Measurements from ENCODE around the gene SF3B1. TPM values are rescaled to one million over a fixed set of nuclear protein-coding genes. Genes with fewer than 3 reads are reported as not detected.

Gene SF3B1
- polyA plus RNA-seq, 1 donor (not counting 4 experiments of a cell fraction or from before 2014, with no cell fraction given): 322 TPM

DNA sequence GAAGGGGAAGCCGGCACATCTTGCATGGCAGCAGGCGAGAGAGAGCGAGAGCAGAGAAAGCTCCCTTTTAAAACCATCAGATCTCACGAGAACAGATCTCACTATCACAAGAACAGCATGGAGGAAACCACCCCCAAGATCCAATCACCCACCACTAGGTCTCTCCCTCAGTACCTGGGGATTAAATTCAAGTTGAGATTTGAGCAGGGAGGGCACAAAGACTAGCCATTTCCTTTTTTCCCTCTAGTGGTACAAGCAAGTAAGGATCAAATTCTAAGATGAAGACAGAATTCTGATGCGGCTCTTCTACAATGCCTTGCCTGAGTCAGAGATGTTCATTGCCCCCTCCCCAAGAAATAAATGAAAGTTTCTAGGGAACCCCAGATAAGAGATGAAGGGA lies 78.7 kb downstream of the SF3B1 start:
- dilution Hi-C loops (cut with MboI; ENCODE audit: extremely low pct_ligation_motif_present, low sequenced_read_pairs): loop anchor here (25.0 kb wide), 1 partner anchor 169 kb away; no protein-coding TSS in a partner anchor
- FAIRE-seq: no peak
- no peak overlapping the region for H2AFZ ChIP-seq (ENCODE audit: control insufficient read depth, low read length)

DNA sequence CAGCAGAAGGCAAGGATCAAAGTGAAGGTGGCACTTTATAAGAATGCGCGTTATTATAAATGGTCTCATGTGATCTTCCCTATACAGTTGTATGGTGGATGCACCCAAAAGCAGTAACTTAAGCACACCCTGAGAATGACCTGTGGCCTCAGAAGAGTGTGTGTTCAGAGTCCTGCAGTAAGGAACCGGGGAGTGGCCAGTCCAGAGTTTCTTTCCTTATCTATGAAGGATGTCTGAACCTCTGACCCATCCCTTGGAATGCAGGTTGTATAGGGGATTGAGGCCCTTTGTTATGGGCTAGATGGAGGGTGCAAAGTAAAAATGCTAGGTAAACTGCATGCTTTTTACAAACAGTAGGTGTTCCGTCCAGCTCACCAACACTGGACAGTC lies 80.7 kb downstream of the SF3B1 start:
- dilution Hi-C loops (cut with MboI; ENCODE audit: extremely low pct_ligation_motif_present, low sequenced_read_pairs): loop anchor here (25.0 kb wide), 1 partner anchor 167 kb away; no protein-coding TSS in a partner anchor

More for the DNA sequence above, 78.7 kb downstream of the SF3B1 start:
- no peaks in the 10 kb centered on the region for H3K9me1 ChIP-seq (ENCODE audit: control insufficient read depth, extremely low read depth, insufficient read depth, low read length)
- H3K4me2 ChIP-seq (ENCODE audit: control insufficient read depth, extremely low read depth, insufficient read depth, low read depth, low read length): no peak overlapping the region
- no peak overlapping the region for H3K27ac ChIP-seq (ENCODE audit: control insufficient read depth, insufficient read depth, low read length)
- no peak overlapping the region for H3K4me3 ChIP-seq (ENCODE audit: control insufficient read depth in 2 of 3, extremely low read depth in 1 of 3, insufficient read depth in 2 of 3, low read depth in 1 of 3, low read length in 3 of 3)
- no peaks in the 10 kb centered on the region for H4K20me1 ChIP-seq (ENCODE audit: control insufficient read depth, extremely low read depth, insufficient read depth, low read length)
- no peaks in the 10 kb centered on the region for H3K79me2 ChIP-seq (ENCODE audit: control insufficient read depth, insufficient read depth, low read length)
- no peaks in the 10 kb centered on the region for H3K27me3 ChIP-seq (ENCODE audit: control insufficient read depth, extremely low read depth, insufficient read depth, low read length)
- no peaks in the 10 kb centered on the region for H3K36me3 ChIP-seq (ENCODE audit: control insufficient read depth in 2 of 2, extremely low read depth in 1 of 2, insufficient read depth in 2 of 2, low read length in 2 of 2)
- H3K4me1 ChIP-seq (ENCODE audit: control insufficient read depth, extremely low read depth, insufficient read depth, low read length): no peaks in the 10 kb centered on the region
- DNase-seq (ENCODE audit: low read depth, low spot score): no peak
- peak in 2 of 3 experiments; percentile 12 to 21 for TF ChIP-seq CTCF (optimal IDR thresholded peaks at IDR 0.05 in 1 of 3, IDR thresholded peaks at IDR 0.05 in 1 of 3, conservative IDR thresholded peaks at IDR 0.05 in 1 of 3; ENCODE audit: extremely low read depth in 1 of 3, insufficient read depth in 2 of 3, low read length in 3 of 3)
- TF ChIP-seq EZH2 (IDR thresholded peaks at IDR 0.05; ENCODE audit: low read length): no peak
- H3K9me3 ChIP-seq (ENCODE audit: control insufficient read depth, low read depth, low read length): no peaks in the 10 kb centered on the region
- H3K9ac ChIP-seq (ENCODE audit: control insufficient read depth, extremely low read depth, insufficient read depth, low read length): no peak overlapping the region

More for the DNA sequence above, 80.7 kb downstream of the SF3B1 start:
- no peaks in the 10 kb centered on the region for H4K20me1 ChIP-seq (ENCODE audit: control insufficient read depth, extremely low read depth, insufficient read depth, low read length)
- H3K4me2 ChIP-seq (ENCODE audit: control insufficient read depth, extremely low read depth, insufficient read depth, low read depth, low read length): no peak overlapping the region
- no peaks in the 10 kb centered on the region for H3K36me3 ChIP-seq (ENCODE audit: control insufficient read depth in 2 of 2, extremely low read depth in 1 of 2, insufficient read depth in 2 of 2, low read length in 2 of 2)
- no peak for FAIRE-seq
- no peak overlapping the region for H3K9ac ChIP-seq (ENCODE audit: control insufficient read depth, extremely low read depth, insufficient read depth, low read length)
- no peak for TF ChIP-seq CTCF (optimal IDR thresholded peaks at IDR 0.05 in 1 of 3, IDR thresholded peaks at IDR 0.05 in 1 of 3, conservative IDR thresholded peaks at IDR 0.05 in 1 of 3; ENCODE audit: extremely low read depth in 1 of 3, insufficient read depth in 2 of 3, low read length in 3 of 3)
- no peak for TF ChIP-seq EZH2 (IDR thresholded peaks at IDR 0.05; ENCODE audit: low read length)
- no peak overlapping the region for H2AFZ ChIP-seq (ENCODE audit: control insufficient read depth, low read length)
- no peaks in the 10 kb centered on the region for H3K9me3 ChIP-seq (ENCODE audit: control insufficient read depth, low read depth, low read length)
- no peaks in the 10 kb centered on the region for H3K79me2 ChIP-seq (ENCODE audit: control insufficient read depth, insufficient read depth, low read length)
- no peaks in the 10 kb centered on the region for H3K9me1 ChIP-seq (ENCODE audit: control insufficient read depth, extremely low read depth, insufficient read depth, low read length)
- no peaks in the 10 kb centered on the region for H3K27me3 ChIP-seq (ENCODE audit: control insufficient read depth, extremely low read depth, insufficient read depth, low read length)
- H3K27ac ChIP-seq (ENCODE audit: control insufficient read depth, insufficient read depth, low read length): no peak overlapping the region
- no peak overlapping the region for H3K4me3 ChIP-seq (ENCODE audit: control insufficient read depth in 2 of 3, extremely low read depth in 1 of 3, insufficient read depth in 2 of 3, low read depth in 1 of 3, low read length in 3 of 3)
- no peak for DNase-seq (ENCODE audit: low read depth, low spot score)
- H3K4me1 ChIP-seq (ENCODE audit: control insufficient read depth, extremely low read depth, insufficient read depth, low read length): no peaks in the 10 kb centered on the region
